Astrocyte of the cerebellum (primary cell): ENCODE data around the gene MOK.
"Not testable (repeated sequence)": the region's sequence is repeated elsewhere in the genome, so short reads cannot be mapped to it uniquely, and the experiment has no call there.

Experiments
- DNase-seq: peaks from one replicate; pipeline ENCODE4 v3.0.0-alpha.2; 2011; ENCODE audit warnings: low read depth
- H3K4me3 ChIP-seq: 2 replicates; pipeline ENCODE4 v1.5.1; 2011; ENCODE audit warnings: mild to moderate bottlenecking, low read depth, low read length, moderate library complexity
- in situ Hi-C: cut with HindIII; loops from 2 replicates; pipeline ENCODE4 v1.10.0; 2017; ENCODE audit warnings: low sequenced_read_pairs
- TF ChIP-seq, protein P1 (sequence below): IDR thresholded peaks from 2 replicates; pipeline ENCODE4 v1.5.1; 2012; ENCODE audit warnings: low read length, low read depth, moderate library complexity, mild to moderate bottlenecking; ENCODE audit errors: missing control alignments

MOK gene

DNA sequence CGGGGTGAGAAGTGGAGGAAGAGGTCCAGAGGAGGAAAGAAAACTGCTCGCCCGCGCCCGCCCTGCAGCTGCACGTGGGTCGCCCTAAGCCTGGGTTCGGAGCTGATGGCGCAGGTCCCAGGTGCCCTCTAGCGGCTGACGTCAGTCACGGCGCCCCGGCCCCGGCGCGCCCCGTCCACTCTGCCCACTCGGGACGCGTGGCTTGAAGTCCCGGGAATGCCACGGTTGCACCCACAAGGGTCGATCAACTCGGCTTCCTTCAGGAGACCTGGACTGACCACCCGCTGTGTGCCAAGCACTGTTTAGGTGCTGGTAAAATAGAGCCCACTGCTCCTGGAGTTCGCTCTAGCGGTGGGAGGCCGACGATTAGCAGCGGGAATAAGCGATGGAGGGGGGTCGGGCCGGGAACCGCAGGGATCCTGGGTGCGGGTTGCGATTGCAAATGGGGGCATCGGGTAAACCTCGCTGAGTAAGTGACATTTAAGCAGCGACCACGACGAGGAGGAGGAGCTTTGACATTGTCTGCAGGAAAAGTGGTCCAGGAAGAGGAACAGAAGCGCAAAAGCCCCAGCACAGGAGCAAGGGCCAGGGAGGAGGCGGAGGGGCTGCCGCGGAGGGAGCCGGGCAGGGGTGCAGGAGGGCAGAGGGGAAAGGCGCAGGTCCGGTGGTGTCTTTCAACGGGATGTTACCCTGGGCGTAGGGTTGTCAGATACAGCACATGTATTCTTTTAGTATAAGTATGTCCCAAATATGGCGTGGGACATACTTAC, 9.5 kb upstream of the MOK start:
- peak overlapping the region; percentile 34 for H3K4me3 ChIP-seq
- TF ChIP-seq, protein P1, sequence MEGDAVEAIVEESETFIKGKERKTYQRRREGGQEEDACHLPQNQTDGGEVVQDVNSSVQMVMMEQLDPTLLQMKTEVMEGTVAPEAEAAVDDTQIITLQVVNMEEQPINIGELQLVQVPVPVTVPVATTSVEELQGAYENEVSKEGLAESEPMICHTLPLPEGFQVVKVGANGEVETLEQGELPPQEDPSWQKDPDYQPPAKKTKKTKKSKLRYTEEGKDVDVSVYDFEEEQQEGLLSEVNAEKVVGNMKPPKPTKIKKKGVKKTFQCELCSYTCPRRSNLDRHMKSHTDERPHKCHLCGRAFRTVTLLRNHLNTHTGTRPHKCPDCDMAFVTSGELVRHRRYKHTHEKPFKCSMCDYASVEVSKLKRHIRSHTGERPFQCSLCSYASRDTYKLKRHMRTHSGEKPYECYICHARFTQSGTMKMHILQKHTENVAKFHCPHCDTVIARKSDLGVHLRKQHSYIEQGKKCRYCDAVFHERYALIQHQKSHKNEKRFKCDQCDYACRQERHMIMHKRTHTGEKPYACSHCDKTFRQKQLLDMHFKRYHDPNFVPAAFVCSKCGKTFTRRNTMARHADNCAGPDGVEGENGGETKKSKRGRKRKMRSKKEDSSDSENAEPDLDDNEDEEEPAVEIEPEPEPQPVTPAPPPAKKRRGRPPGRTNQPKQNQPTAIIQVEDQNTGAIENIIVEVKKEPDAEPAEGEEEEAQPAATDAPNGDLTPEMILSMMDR, result peak; percentile 78
- peak; percentile 60 for DNase-seq
- in situ Hi-C loops, result loop anchor here (25.0 kb wide), 1 partner anchor 227 kb away; the partner anchor contains the start of gene HSP90AA1

DNA sequence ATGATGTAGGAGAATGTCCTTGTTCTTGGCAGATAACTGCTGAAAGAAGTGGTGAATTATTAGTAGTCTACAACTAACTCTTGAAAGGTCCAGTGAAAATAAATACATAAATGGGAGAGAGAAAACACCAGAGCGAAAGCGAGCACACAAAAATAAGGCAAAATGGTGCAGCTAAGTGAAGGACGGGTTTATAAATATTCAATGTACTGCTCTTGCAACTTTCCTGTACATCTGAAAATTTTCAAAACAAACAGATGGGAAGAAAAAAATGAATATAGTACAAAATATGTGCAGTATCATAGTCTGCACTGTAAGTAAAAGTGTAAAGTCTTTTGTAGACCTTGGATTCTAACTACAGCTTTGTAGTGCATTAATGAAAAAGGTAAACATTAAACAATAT, 1.3 kb downstream of the MOK start:
- H3K4me3 ChIP-seq, result peak overlapping the region; percentile 15
- no peak for DNase-seq
- in situ Hi-C loops, result loop anchor here (25.0 kb wide), 1 partner anchor 216 kb away; the partner anchor contains the start of gene HSP90AA1
- TF ChIP-seq, protein P1, result no peak

DNA sequence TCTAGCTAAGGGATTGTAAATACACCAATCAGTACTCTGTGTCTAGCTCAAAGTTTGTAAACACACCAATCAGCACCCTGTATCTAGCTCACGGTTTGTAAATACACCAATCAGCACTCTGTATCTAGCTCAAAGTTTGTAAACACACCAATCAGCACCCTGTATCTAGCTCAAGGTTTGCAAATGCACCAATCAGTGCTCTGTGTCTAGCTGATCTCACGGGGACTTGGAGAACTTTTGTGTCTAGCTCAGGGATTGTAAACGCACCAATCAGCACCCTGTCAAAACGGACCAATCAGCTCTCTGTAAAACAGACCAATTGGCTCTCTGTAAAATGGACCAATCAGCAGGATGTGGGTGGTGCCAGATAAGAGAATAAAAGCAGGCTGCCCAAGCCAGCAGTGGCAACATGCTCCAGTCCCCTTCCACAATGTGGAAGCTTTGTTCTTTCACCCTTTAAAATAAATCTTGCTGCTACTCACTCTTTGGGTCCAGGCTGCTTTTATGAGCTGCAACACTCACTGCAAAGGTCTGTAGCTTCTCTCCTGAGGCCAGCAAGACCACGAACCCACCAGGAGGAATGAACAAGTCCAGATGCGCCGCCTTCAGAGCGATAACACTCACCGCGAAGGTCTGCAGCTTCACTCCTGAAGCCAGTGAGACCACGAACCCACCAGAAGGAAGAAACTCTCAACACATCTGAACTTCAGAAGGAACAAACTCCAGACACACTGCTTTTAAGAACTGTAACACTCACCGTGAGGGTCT, 6.5 kb downstream of the MOK start:
- DNase-seq, in situ Hi-C loops, H3K4me3 ChIP-seq: not testable (repeated sequence)

DNA sequence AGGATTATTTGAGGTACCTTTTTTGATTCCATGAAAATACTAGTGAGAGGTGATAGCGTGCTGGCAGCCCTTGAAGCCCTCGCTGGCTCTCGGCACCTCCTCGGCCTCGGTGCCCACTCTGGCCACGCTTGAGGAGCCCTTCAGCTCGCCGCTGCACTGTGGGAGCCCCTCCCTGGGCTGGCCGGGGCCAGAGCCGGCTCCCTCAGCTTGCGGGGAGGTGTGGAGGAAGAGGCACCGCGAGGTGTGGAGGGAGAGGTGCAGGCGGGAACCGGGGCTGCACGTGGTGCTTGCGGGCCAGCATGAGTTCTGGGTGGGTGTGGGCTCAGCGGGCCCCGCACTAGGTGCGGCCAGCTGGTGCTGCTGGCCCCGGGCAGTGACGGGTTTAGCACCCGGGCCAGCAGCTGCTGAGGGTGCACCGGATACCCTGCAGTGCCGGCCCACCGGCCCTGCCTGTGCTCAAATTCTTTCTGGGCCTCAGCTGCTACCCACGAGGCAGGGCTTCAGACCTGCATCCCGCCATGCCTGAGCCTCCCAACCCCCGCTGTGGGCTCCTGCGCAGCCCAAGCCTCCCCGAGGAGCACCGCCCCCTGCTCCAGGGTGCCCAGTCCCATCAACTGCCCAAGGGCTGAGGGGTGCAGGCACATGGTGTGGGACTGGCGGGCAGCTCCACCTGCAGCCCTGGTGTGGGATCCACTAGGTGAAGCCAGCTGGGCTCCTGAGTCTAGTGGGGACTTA, 7.4 kb downstream of the MOK start:
- in situ Hi-C loops, result no loop called here
- TF ChIP-seq, protein P1, result no peak
- no peak for DNase-seq
- no peak overlapping the region for H3K4me3 ChIP-seq

DNA sequence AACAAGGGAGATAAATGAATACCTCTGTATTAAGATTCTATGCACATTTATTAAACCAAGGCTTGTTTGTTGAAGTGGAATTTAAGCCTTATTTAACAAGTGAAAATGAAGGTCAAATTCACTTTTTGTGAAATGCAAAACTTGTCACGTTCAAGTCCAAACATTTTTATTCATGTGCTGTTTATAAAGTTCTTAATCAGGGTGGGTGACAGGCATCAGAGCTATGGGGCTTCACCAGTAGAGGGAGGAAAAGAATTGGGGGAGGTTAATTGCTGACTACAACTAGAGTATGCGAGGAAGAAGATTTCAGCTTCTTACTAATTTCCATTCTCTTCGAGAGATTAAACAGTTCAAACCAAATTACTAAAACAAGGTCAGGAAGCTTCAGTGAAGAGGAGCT, 9.7 kb downstream of the MOK start:
- in situ Hi-C loops, result no loop called here
- TF ChIP-seq, protein P1, result peak; percentile 66
- DNase-seq, result peak; percentile 13
- H3K4me3 ChIP-seq, result no peak overlapping the region

DNA sequence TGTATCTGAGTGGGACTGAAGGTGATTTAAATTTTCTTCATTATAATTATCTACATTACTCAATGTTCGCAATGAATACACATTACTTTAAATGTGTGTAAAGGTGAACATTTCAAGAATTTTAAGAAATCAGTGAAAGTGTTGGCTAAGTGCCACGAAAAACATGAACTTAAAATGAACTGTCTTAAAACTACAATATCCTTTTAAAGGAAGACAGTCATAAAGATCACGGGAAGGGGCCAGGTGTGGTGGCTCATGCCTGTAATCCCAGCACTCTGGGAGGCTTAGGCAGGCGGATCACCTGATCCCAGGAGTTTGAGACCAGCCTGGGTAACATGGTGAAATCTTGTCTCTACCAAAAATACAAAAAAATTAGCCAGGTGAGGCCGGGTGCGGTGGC, 11.2 kb downstream of the MOK start:
- in situ Hi-C loops, result no loop called here
- H3K4me3 ChIP-seq, result no peak overlapping the region
- DNase-seq, result peak; percentile 37
- TF ChIP-seq, protein P1, result no peak

DNA sequence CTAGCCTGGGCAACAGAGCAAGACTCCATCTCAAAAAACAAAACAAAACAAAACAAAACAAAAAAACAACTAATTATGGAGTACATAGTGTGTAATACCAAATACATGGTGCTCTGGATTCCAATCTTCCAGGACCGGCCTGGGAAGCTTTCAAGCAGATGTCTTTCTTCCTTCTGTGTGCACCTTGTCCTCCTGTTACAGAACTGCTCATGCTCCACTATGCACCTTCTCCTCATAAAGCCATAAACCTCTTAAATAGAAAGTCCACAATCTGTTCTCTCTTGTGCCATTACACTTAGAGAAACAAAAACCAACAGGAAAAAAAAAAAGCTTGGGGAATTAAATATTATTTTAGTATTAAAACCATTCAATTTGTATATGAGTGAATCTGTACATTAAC, 12.5 kb downstream of the MOK start:
- in situ Hi-C loops, result no loop called here
- no peak for DNase-seq
- TF ChIP-seq, protein P1, result no peak
- no peak overlapping the region for H3K4me3 ChIP-seq
